Measurements from ENCODE around the gene IRGC.
"Not testable (repeated sequence)": the region's sequence is repeated elsewhere in the genome, so short reads cannot be mapped to it uniquely, and the experiment has no call there.

Gene IRGC

DNA sequence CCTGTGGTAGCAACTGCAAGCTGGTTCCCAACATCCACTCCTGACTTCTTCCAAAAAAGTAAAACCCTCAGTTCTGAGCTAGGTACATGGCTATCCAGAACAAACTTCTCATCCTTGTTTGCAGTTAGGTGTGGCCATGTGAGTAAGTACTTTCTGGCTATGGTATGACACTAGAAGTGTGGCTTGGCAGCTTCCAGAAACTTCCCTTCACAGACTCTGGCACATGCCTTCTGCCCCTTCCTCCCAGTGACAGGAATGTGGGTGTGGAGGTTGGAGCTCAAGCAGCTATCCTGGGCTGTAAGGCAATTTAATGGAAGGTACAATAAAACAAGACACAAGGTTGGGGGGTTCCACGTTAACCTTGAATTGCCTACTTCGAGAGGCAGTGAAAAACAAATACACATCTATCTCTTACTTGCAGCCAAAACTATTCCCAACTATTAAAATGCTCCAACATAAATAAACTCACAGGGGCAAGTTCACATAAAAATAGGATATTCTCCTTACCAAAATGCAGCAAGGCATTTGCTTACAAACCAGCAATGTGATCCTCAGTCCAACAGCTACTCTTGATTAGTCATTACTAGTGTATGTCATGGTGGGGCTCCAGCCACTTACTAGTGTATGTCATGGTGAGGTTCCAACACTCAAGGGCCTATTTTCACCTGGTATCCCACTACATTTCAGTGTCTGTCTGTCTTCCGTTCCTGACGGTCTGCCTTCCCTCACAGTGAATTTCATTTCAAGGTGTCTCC is 35.8 kb downstream of the IRGC start:
- peaks cover 36% of the 10 kb centered on the region for H3K36me3 ChIP-seq (ENCODE audit: control insufficient read depth, insufficient read depth, low read length)
- WGBS, 2 experiments: 95 to 97% methylated on average over 3 to 4 of the region's 4 CpGs

GRCh38 chr19:43752287-43752875 is 36.5 kb downstream of the IRGC start:
- Histone ChIP-seq H3K9me3 (ENCODE audit: control insufficient read depth, low read length) (no peaks in the 10 kb centered on the region), H3K27me3 (ENCODE audit: control insufficient read depth, insufficient read depth, low read length, poor library complexity, severe bottlenecking) (no peaks in the 10 kb centered on the region), H3K4me3 (ENCODE audit: insufficient read depth, low read depth, low read length) (no peak overlapping the region), H3K27ac (ENCODE audit: insufficient read depth, low read depth, low read length, poor library complexity, severe bottlenecking) (no peak overlapping the region), H3K4me1 (ENCODE audit: control insufficient read depth, insufficient read depth, low read length) (no peaks in the 10 kb centered on the region), H3K36me3 (ENCODE audit: control insufficient read depth, insufficient read depth, low read length) (peaks cover 29% of the 10 kb centered on the region)
- WGBS, 2 experiments: 96 to 97% methylated on average over 6 of the region's 6 CpGs

More for the DNA sequence above, 35.8 kb downstream of the IRGC start:
- Histone ChIP-seq H3K27ac (ENCODE audit: insufficient read depth, low read depth, low read length, poor library complexity, severe bottlenecking) (no peak overlapping the region), H3K27me3 (ENCODE audit: control insufficient read depth, insufficient read depth, low read length, poor library complexity, severe bottlenecking) (no peaks in the 10 kb centered on the region), H3K4me1 (ENCODE audit: control insufficient read depth, insufficient read depth, low read length) (no peaks in the 10 kb centered on the region), H3K4me3 (ENCODE audit: insufficient read depth, low read depth, low read length) (no peak overlapping the region), H3K9me3 (ENCODE audit: control insufficient read depth, low read length) (no peaks in the 10 kb centered on the region)

GRCh38 chr19:43754253-43754502 is 38.3 kb downstream of the IRGC start:
- 0% methylated on average over 11 of the region's 11 CpGs for WGBS, 2 experiments
- Histone ChIP-seq H3K36me3 (ENCODE audit: control insufficient read depth, insufficient read depth, low read length) (peaks cover 21% of the 10 kb centered on the region), H3K4me1 (ENCODE audit: control insufficient read depth, insufficient read depth, low read length) (no peaks in the 10 kb centered on the region), H3K27ac (ENCODE audit: insufficient read depth, low read depth, low read length, poor library complexity, severe bottlenecking) (peak overlapping the region; percentile 97), H3K27me3 (ENCODE audit: control insufficient read depth, insufficient read depth, low read length, poor library complexity, severe bottlenecking) (no peaks in the 10 kb centered on the region), H3K9me3 (ENCODE audit: control insufficient read depth, low read length) (no peaks in the 10 kb centered on the region), H3K4me3 (ENCODE audit: insufficient read depth, low read depth, low read length) (peak overlapping the region; percentile 92)

DNA sequence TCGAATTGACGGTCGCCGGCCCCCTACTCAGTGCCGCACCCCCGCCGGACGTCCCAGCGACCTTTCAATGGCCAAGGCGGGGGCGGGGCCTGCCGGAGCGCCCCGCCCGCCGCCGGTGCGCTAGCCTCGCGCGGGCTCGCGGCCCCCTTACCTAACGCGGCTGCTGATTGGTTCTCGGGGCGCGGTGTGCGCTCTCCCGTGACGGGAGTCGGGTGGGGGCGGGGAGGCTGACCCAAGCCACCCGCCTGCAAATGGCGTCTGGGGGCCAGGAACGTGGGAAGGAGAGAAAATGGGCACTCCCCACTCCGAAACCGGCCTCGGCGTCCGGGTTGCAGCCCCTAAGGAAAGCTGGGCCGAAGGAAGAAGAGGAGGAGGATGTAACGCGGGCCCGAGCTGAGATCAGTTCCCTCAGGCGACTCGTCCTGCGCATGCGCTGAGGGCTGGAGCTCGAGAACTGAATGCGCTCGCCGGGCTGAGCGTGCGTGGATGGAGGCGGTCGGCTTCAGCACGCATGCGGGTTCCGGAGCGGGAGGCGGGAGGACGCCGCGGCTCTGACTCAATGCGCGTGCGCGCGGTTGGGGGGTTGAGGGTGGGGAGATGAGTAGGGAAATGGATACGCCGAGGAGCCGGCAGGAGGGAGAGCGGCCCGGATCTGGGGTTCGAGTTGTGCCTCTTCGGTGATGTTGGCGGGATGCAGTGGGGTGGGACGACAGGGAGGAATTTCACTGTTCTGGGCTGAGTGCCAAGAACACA is 38.8 kb downstream of the IRGC start, which contains the start of gene SMG9:
Gene SMG9 (minus strand): TSS at position 460 of the 753 bp plus-strand sequence. CDS start 4,221 bp downstream, outside the sequence.
- Histone ChIP-seq H3K36me3 (ENCODE audit: control insufficient read depth, insufficient read depth, low read length) (peaks cover 16% of the 10 kb centered on the region), H3K4me3 (ENCODE audit: insufficient read depth, low read depth, low read length) (peak within 1 kb of the TSS; percentile 92), H3K27me3 (ENCODE audit: control insufficient read depth, insufficient read depth, low read length, poor library complexity, severe bottlenecking) (no peaks in the 10 kb centered on the region), H3K27ac (ENCODE audit: insufficient read depth, low read depth, low read length, poor library complexity, severe bottlenecking) (peak within 1 kb of the TSS; percentile 97), H3K9me3 (ENCODE audit: control insufficient read depth, low read length) (no peaks in the 10 kb centered on the region), H3K4me1 (ENCODE audit: control insufficient read depth, insufficient read depth, low read length) (no peaks in the 10 kb centered on the region)
- 0% methylated on average over 79 of the region's 79 CpGs for WGBS, 2 experiments

GRCh38 chr19:43755256-43755801 is 39.5 kb downstream of the IRGC start:
- Histone ChIP-seq H3K27me3 (ENCODE audit: control insufficient read depth, insufficient read depth, low read length, poor library complexity, severe bottlenecking) (no peaks in the 10 kb centered on the region), H3K9me3 (ENCODE audit: control insufficient read depth, low read length) (no peaks in the 10 kb centered on the region), H3K27ac (ENCODE audit: insufficient read depth, low read depth, low read length, poor library complexity, severe bottlenecking) (peak overlapping the region; percentile 97), H3K36me3 (ENCODE audit: control insufficient read depth, insufficient read depth, low read length) (peaks cover 10% of the 10 kb centered on the region), H3K4me3 (ENCODE audit: insufficient read depth, low read depth, low read length) (peak overlapping the region; percentile 92), H3K4me1 (ENCODE audit: control insufficient read depth, insufficient read depth, low read length) (no peaks in the 10 kb centered on the region)
- WGBS, 2 experiments: 1 to 3% methylated on average over 27 to 28 of the region's 28 CpGs

DNA sequence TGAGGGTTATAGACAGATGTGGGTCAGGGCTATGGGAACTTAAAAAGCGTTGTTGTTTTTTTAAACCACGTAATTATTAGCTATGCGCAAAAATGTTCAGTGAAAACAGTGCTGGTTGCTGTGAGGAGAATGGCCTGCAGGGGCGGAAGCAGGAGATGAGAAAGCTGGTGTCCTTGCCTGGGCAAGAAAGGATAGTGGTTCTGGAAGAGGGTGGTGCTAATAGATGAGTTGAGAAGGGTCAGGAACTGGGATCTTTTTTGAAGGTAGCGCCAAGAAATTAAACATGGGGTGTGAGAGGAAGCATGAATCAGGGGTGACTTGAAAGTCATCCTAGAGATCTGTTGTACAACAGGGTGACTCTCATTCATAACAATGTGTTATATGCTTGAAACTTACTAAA is 43.6 kb downstream of the IRGC start:
- no peaks in the 10 kb centered on the region for H3K9me3 ChIP-seq (ENCODE audit: control insufficient read depth, low read length)
- no peaks in the 10 kb centered on the region for H3K4me1 ChIP-seq (ENCODE audit: control insufficient read depth, insufficient read depth, low read length)
- no peak overlapping the region for H3K4me3 ChIP-seq (ENCODE audit: insufficient read depth, low read depth, low read length)
- H3K27ac ChIP-seq (ENCODE audit: insufficient read depth, low read depth, low read length, poor library complexity, severe bottlenecking): no peak overlapping the region
- no peaks in the 10 kb centered on the region for H3K36me3 ChIP-seq (ENCODE audit: control insufficient read depth, insufficient read depth, low read length)
- H3K27me3 ChIP-seq (ENCODE audit: control insufficient read depth, insufficient read depth, low read length, poor library complexity, severe bottlenecking): no peaks in the 10 kb centered on the region
- WGBS, 2 experiments: 74 to 84% methylated on average over 5 of the region's 5 CpGs

- H3K36me3 ChIP-seq (ENCODE audit: control insufficient read depth, insufficient read depth, low read length): no peaks in the 10 kb centered on the region
- H3K4me1 ChIP-seq (ENCODE audit: control insufficient read depth, insufficient read depth, low read length): no peaks in the 10 kb centered on the region
- 80 to 96% methylated on average over 3 to 4 of the region's 4 CpGs for WGBS, 2 experiments
Measured at GRCh38 chr19:43760941-43761340, 45.1 kb downstream of the IRGC start.

DNA sequence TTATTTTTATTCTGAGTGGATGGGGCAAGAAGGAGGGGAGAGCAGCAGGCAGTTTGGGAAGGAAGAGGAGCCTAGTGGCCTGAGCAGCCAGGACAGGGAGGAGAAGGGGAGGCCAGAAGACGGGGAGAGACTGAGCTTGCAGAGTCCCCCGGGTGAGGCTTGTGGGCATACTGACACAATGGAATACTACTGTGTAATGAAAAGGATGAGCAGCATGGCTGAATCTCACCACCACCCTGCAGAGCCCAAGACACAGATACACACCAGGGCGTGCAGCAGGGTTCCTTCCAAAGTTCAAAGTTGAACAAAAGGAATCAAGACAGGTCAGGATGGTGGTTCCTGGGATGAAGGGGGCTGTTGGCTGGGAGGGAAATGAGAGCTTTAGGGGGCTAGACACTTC is 46.9 kb downstream of the IRGC start:
- Histone ChIP-seq H3K4me3 (ENCODE audit: insufficient read depth, low read depth, low read length) (no peak overlapping the region), H3K27me3 (ENCODE audit: control insufficient read depth, insufficient read depth, low read length, poor library complexity, severe bottlenecking) (no peaks in the 10 kb centered on the region), H3K9me3 (ENCODE audit: control insufficient read depth, low read length) (no peaks in the 10 kb centered on the region), H3K27ac (ENCODE audit: insufficient read depth, low read depth, low read length, poor library complexity, severe bottlenecking) (no peak overlapping the region), H3K36me3 (ENCODE audit: control insufficient read depth, insufficient read depth, low read length) (no peaks in the 10 kb centered on the region), H3K4me1 (ENCODE audit: control insufficient read depth, insufficient read depth, low read length) (no peaks in the 10 kb centered on the region)
- WGBS, 2 experiments: 86 to 87% methylated on average over 3 of the region's 3 CpGs

More at GRCh38 chr19:43760941-43761340, 45.1 kb downstream of the IRGC start:
- Histone ChIP-seq H3K9me3 (ENCODE audit: control insufficient read depth, low read length) (no peaks in the 10 kb centered on the region), H3K27ac (ENCODE audit: insufficient read depth, low read depth, low read length, poor library complexity, severe bottlenecking) (no peak overlapping the region), H3K4me3 (ENCODE audit: insufficient read depth, low read depth, low read length) (no peak overlapping the region), H3K27me3 (ENCODE audit: control insufficient read depth, insufficient read depth, low read length, poor library complexity, severe bottlenecking) (no peaks in the 10 kb centered on the region)

DNA sequence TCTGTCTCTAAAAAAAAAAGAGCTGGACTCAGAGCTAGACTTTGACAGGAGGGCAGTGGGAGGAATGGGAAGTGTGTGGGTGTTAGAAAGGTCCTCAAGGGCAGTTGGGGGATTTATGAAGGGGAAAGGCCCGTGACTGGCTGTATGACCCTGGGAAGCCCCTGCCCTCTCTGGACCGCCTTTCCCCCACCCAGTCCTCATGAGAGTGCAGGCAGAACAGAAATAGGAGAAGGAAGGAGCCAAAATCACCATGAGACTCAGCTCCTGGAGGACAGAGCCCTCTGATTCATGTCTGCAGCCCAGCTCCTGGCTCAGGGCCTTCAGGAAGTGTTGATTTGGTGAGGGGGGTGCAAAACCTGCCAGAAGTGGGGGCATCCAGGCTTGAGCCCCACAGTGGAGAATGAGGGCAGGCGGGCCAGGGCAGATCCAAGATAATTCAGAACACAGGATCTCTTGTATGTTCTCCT is 47.6 kb downstream of the IRGC start:
- 85 to 89% methylated on average over 3 of the region's 3 CpGs for WGBS, 2 experiments
- H3K27me3 ChIP-seq (ENCODE audit: control insufficient read depth, insufficient read depth, low read length, poor library complexity, severe bottlenecking): no peaks in the 10 kb centered on the region
- no peaks in the 10 kb centered on the region for H3K36me3 ChIP-seq (ENCODE audit: control insufficient read depth, insufficient read depth, low read length)
- H3K9me3 ChIP-seq (ENCODE audit: control insufficient read depth, low read length): no peaks in the 10 kb centered on the region
- no peak overlapping the region for H3K27ac ChIP-seq (ENCODE audit: insufficient read depth, low read depth, low read length, poor library complexity, severe bottlenecking)
- no peaks in the 10 kb centered on the region for H3K4me1 ChIP-seq (ENCODE audit: control insufficient read depth, insufficient read depth, low read length)
- no peak overlapping the region for H3K4me3 ChIP-seq (ENCODE audit: insufficient read depth, low read depth, low read length)

- not testable (repeated sequence) for H3K27me3 ChIP-seq (ENCODE audit: control insufficient read depth, insufficient read depth, low read length, poor library complexity, severe bottlenecking); H3K4me3 ChIP-seq (ENCODE audit: insufficient read depth, low read depth, low read length); H3K27ac ChIP-seq (ENCODE audit: insufficient read depth, low read depth, low read length, poor library complexity, severe bottlenecking); H3K9me3 ChIP-seq (ENCODE audit: control insufficient read depth, low read length); H3K4me1 ChIP-seq (ENCODE audit: control insufficient read depth, insufficient read depth, low read length); H3K36me3 ChIP-seq (ENCODE audit: control insufficient read depth, insufficient read depth, low read length)
- WGBS, 2 experiments: 76 to 84% methylated on average over 8 of the region's 8 CpGs
Measured at GRCh38 chr19:43764684-43765083, 48.8 kb downstream of the IRGC start.

All from ectodermal cell (in vitro differentiated cells).